HEK293 (cell line): ENCODE data around the gene ARHGAP8.

ENCODE experiments used
- CTCF ChIA-PET: fragments of 350-600 bp; formaldehyde crosslinking; extraction: SDS; loops from one replicate; lab custom pipeline; 2021; ENCODE audit warnings: antibody characterized with exemption; lab: Yijun Ruan, JAX
- POLR2A ChIA-PET: fragments of 300-600 bp; formaldehyde crosslinking; extraction: SDS; loops from one replicate; lab custom pipeline; 2020; ENCODE audit warnings: antibody characterized with exemption, inconsistent platforms; lab: Yijun Ruan, JAX
- H3K27ac ChIP-seq: fragments of 200-500 bp; sonication (Bioruptor generic); 2 replicates; pipeline ENCODE4 v1.5.1; 2014; ENCODE audit warnings: low read depth, low read length, control low read depth, inconsistent platforms; ENCODE audit errors: extremely low read depth
- H3K36me3 ChIP-seq, 2 experiments: fragments of 200-500 bp in 1 of 2; sonication (Bioruptor generic) in 1 of 2; 1 replicate in 1 of 2; 2 replicates in 1 of 2; pipeline ENCODE4 v1.5.1; 2014 to 2017; ENCODE audit warnings: inconsistent platforms in 2 of 2, low read length in 2 of 2; ENCODE audit not compliant: control insufficient read depth in 2 of 2, insufficient read depth in 1 of 2
- H3K4me1 ChIP-seq: fragments of 200-500 bp; sonication (Bioruptor generic); 2 replicates; pipeline ENCODE4 v1.5.1; 2014; ENCODE audit warnings: mild to moderate bottlenecking, low read length, inconsistent platforms; ENCODE audit not compliant: control insufficient read depth, insufficient read depth
- H3K4me3 ChIP-seq: 2 replicates; pipeline ENCODE4 v1.5.1; 2011; ENCODE audit warnings: low read depth, mild to moderate bottlenecking, control low read depth, low read length, moderate library complexity
- H3K9me3 ChIP-seq: fragments of 200-500 bp; sonication (Bioruptor generic); 2 replicates; pipeline ENCODE4 v1.5.1; 2014; ENCODE audit warnings: low read depth, low read length, inconsistent platforms; ENCODE audit not compliant: control insufficient read depth, insufficient read depth
- GLI2 ChIP-seq: fragments of 450-650 bp; formaldehyde crosslinking; IDR thresholded peaks from 2 replicates; pipeline ENCODE4; 2017; ENCODE audit warnings: missing biosample characterization, missing genetic modification characterization, low read depth, borderline replicate concordance
- IKZF3 ChIP-seq: fragments of 450-650 bp; IDR thresholded peaks from 2 replicates; pipeline ENCODE4 v1.5.0; 2018; ENCODE audit warnings: missing biosample characterization, mild to moderate bottlenecking, missing genetic modification characterization, moderate library complexity
- KLF8 ChIP-seq: fragments of 450-650 bp; formaldehyde crosslinking; IDR thresholded peaks from 2 replicates; pipeline ENCODE4 v1.5.1; 2016; ENCODE audit warnings: missing biosample characterization, missing genetic modification characterization
- PBX3 ChIP-seq: sonication (generic); formaldehyde crosslinking; IDR thresholded peaks from 2 replicates; pipeline ENCODE4 v1.8.1; 2022; ENCODE audit warnings: mild to moderate bottlenecking, moderate library complexity, missing genetic modification reagents
- SALL2 ChIP-seq: fragments of 450-650 bp; formaldehyde crosslinking; IDR thresholded peaks from 2 replicates; pipeline ENCODE4 v1.5.0; 2017; ENCODE audit warnings: missing biosample characterization, mild to moderate bottlenecking, missing genetic modification characterization, borderline replicate concordance
- YY1 ChIP-seq: fragments of 450-650 bp; formaldehyde crosslinking; IDR thresholded peaks from 2 replicates; pipeline ENCODE4 v1.5.1; 2018; ENCODE audit warnings: missing biosample characterization, missing genetic modification characterization
- ZNF184 ChIP-seq: fragments of 450-650 bp; IDR thresholded peaks from 2 replicates; pipeline ENCODE4 v1.5.1; 2018; ENCODE audit warnings: missing biosample characterization, mild to moderate bottlenecking, missing genetic modification characterization
- ZNF223 ChIP-seq: fragments of 450-650 bp; formaldehyde crosslinking; IDR thresholded peaks from 2 replicates; pipeline ENCODE4 v1.5.1; 2016; ENCODE audit warnings: missing biosample characterization, missing genetic modification characterization
- ZNF24 ChIP-seq: fragments of 450-650 bp; formaldehyde crosslinking; IDR thresholded peaks from 2 replicates; pipeline ENCODE4 v1.5.1; 2016; ENCODE audit warnings: missing biosample characterization, missing genetic modification characterization
- ZNF248 ChIP-seq: fragments of 450-650 bp; formaldehyde crosslinking; IDR thresholded peaks from 2 replicates; pipeline ENCODE4 v1.5.1; 2017; ENCODE audit warnings: missing biosample characterization, missing genetic modification characterization
- ZNF274 ChIP-seq, 2 experiments: fragments of 200-500 bp in 1 of 2; fragments of 450-650 bp in 1 of 2; sonication (Bioruptor generic) in 1 of 2; formaldehyde crosslinking in 1 of 2; IDR thresholded peaks; 2 replicates each; pipeline versions ENCODE4 v1.5.1 to v1.6.1; 2014 to 2016; ENCODE audit warnings: borderline replicate concordance in 1 of 2, inconsistent platforms in 1 of 2, low read length in 1 of 2, missing biosample characterization in 1 of 2, missing genetic modification characterization in 1 of 2
- ZNF350 ChIP-seq: fragments of 450-650 bp; formaldehyde crosslinking; IDR thresholded peaks from 2 replicates; pipeline ENCODE4 v1.5.0; 2017; ENCODE audit warnings: missing biosample characterization, mild to moderate bottlenecking, missing genetic modification characterization
- ZNF366 ChIP-seq: fragments of 450-650 bp; formaldehyde crosslinking; conservative IDR thresholded peaks from 2 replicates; pipeline ENCODE4 v1.5.1; 2016; ENCODE audit warnings: missing biosample characterization, missing genetic modification characterization
- ZNF501 ChIP-seq: fragments of 450-650 bp; formaldehyde crosslinking; IDR thresholded peaks from 2 replicates; pipeline ENCODE4 v1.5.1; 2016; ENCODE audit warnings: missing biosample characterization, missing genetic modification characterization
- ZNF513 ChIP-seq: fragments of 450-650 bp; IDR thresholded peaks from 2 replicates; pipeline ENCODE4 v1.5.1; 2018; ENCODE audit warnings: missing biosample characterization, missing genetic modification characterization
- ZNF558 ChIP-seq: fragments of 450-650 bp; formaldehyde crosslinking; IDR thresholded peaks from 2 replicates; pipeline ENCODE4 v1.5.1; 2016; ENCODE audit warnings: missing biosample characterization, missing genetic modification characterization
- ZNF600 ChIP-seq: fragments of 450-650 bp; formaldehyde crosslinking; IDR thresholded peaks from 2 replicates; pipeline ENCODE4 v1.5.1; 2016; ENCODE audit warnings: missing biosample characterization, missing genetic modification characterization
- TF ChIP-seq, protein P1 (sequence below): fragments of 450-650 bp; formaldehyde crosslinking; IDR thresholded peaks from 2 replicates; pipeline ENCODE4 v1.5.1; 2016; ENCODE audit warnings: missing biosample characterization, missing genetic modification characterization

ARHGAP8 gene

DNA sequence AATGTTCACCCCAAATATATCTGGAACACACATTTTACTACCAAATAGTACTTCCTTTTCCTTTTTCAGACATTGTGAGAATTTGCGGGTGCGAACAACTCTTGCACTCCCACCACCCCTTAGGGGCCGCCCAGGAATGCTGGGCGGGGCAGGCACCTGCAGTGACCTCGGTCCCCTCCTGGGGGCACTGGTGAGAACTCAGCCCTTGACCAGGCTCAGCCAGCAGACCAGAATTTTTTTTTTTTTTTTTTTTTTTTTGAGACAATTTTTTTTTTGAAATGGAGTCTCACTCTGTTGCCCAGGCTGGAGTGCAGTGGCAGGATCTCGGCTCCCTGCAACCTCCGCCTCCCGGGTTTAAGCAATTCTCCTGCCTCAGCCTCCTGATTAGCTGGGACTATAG lies 75.8 kb downstream of the ARHGAP8 start:
- no peak overlapping the region for H3K4me3 ChIP-seq
- H3K36me3 ChIP-seq: peaks cover 0 to 7% of the 10 kb centered on the region in 2 experiments; a peak in 2 of 3 replicates
- no peak overlapping the region for H3K27ac ChIP-seq
- no peak for TF ChIP-seq ZNF513
- 0 out of 2 replicates have a peak, but pooled peaks have one; percentile 24 for TF ChIP-seq KLF8 (tag by site-specific recombination)
- TF ChIP-seq ZNF350 (tag by site-specific recombination): no peak
- no peak for TF ChIP-seq ZNF600
- no peak for TF ChIP-seq ZNF501 (tag by site-specific recombination)
- TF ChIP-seq ZNF184 (tag by site-specific recombination): no peak
- TF ChIP-seq, protein P1, sequence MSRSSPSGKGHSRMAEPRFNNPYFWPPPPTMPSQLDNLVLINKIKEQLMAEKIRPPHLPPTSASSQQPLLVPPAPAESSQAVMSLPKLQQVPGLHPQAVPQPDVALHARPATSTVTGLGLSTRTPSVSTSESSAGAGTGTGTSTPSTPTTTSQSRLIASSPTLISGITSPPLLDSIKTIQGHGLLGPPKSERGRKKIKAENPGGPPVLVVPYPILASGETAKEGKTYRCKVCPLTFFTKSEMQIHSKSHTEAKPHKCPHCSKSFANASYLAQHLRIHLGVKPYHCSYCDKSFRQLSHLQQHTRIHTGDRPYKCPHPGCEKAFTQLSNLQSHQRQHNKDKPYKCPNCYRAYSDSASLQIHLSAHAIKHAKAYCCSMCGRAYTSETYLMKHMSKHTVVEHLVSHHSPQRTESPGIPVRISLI: 0 out of 2 replicates have a peak, but pooled peaks have one; percentile 65
- ChIA-PET CTCF (interaction anchor here (0.6 to 2.6 kb wide), 7 partner anchors 8 to 184 kb away, joined by 3 to 21 read pairs (median 4); no protein-coding TSS in a partner anchor), POLR2A (no interaction called here)
- H3K9me3 ChIP-seq: no peaks in the 10 kb centered on the region
- H3K4me1 ChIP-seq: no peaks in the 10 kb centered on the region

GRCh38 chr22:44831885-44832284 lies 79.5 kb downstream of the ARHGAP8 start:
- Histone ChIP-seq H3K4me1 (no peaks in the 10 kb centered on the region), H3K27ac (no peak overlapping the region), H3K9me3 (no peaks in the 10 kb centered on the region; the same call in 1 of the 2 replicates), H3K4me3 (no peak overlapping the region), H3K36me3 (peaks cover 5 to 15% of the 10 kb centered on the region in 2 experiments)
- POLR2A ChIA-PET: no interaction called here
- CTCF ChIA-PET: interaction anchor here (0.7 to 1.9 kb wide), 2 partner anchors 12 to 947 kb away, joined by 4 to 9 read pairs; no protein-coding TSS in a partner anchor
- TF ChIP-seq ZNF274 (IDR thresholded peaks at IDR 0.05; ENCODE audit: low read length) (no peak), ZNF274 (tag by site-specific recombination; IDR thresholded peaks at IDR 0.05; ENCODE audit: borderline replicate concordance) (no peak), YY1 (no peak), KLF8 (tag by site-specific recombination) (no peak), IKZF3 (tag by site-specific recombination) (no peak), ZNF366 (tag by site-specific recombination) (no peak), ZNF223 (tag by site-specific recombination) (no peak), ZNF24 (tag by site-specific recombination) (no peak), ZNF248 (peak; percentile 98), GLI2 (tag by site-specific recombination) (no peak), PBX3 (CRISPR knock-in tag) (no peak), ZNF558 (tag by site-specific recombination) (no peak), SALL2 (no peak)
- TF ChIP-seq, protein P1: 0 out of 2 replicates have a peak, but pooled peaks have one; percentile 34
